ENCODE measurements around the gene ANO2. TPM values are rescaled to one million over a fixed set of nuclear protein-coding genes. Genes with fewer than 3 reads are reported as not detected.
A peak's percentile ranks its signal among the peaks of the same experiment; 100 is the strongest.

Gene ANO2
- total and polyA plus RNA-seq, 4 donors: 2.4 to 30.8 (median 27.8) TPM; not detected in 1

- Histone ChIP-seq H3K4me3 (ENCODE audit: low read length in 2 of 2) (no peak overlapping the region), H3K36me3 (ENCODE audit: control insufficient read depth in 1 of 2, insufficient read depth in 2 of 2, low read length in 1 of 2) (no peaks in the 10 kb centered on the region), H3K9me3 (ENCODE audit: control insufficient read depth, low read length) (peaks cover 1% of the 10 kb centered on the region), H3K4me1 (ENCODE audit: control insufficient read depth in 1 of 2, insufficient read depth in 2 of 2, low read length in 2 of 2) (no peaks in the 10 kb centered on the region), H3K27me3 (ENCODE audit: control insufficient read depth in 1 of 2, insufficient read depth in 2 of 2, low read length in 1 of 2) (no peaks in the 10 kb centered on the region), H3K27ac (ENCODE audit: low read depth in 1 of 2, low read length in 2 of 2) (no peak overlapping the region)
- intact Hi-C loops (cut with DNase I): no loop called here
- 80 to 84% methylated on average over 5 of the region's 5 CpGs for WGBS, 2 donors
- no peak for ATAC-seq (ENCODE audit: low FRiP score)
- DNase-seq: no peak
These were observed 9.0 kb upstream of the ANO2 start for GRCh38 chr12:5953835-5954586.

GRCh38 chr12:5952031-5952430, 7.0 kb upstream of the ANO2 start:
- WGBS, 2 donors: 93 to 96% methylated on average over 3 of the region's 3 CpGs
- intact Hi-C loops (cut with DNase I): no loop called here
- ATAC-seq (ENCODE audit: low FRiP score) (no peak), DNase-seq (no peak)
- Histone ChIP-seq H3K27me3 (ENCODE audit: control insufficient read depth in 1 of 2, insufficient read depth in 2 of 2, low read length in 1 of 2) (no peaks in the 10 kb centered on the region), H3K36me3 (ENCODE audit: control insufficient read depth in 1 of 2, insufficient read depth in 2 of 2, low read length in 1 of 2) (no peaks in the 10 kb centered on the region), H3K4me1 (ENCODE audit: control insufficient read depth in 1 of 2, insufficient read depth in 2 of 2, low read length in 2 of 2) (no peaks in the 10 kb centered on the region), H3K9me3 (ENCODE audit: control insufficient read depth, low read length) (peaks cover 1% of the 10 kb centered on the region), H3K4me3 (ENCODE audit: low read length in 2 of 2) (no peak overlapping the region), H3K27ac (ENCODE audit: low read depth in 1 of 2, low read length in 2 of 2) (no peak overlapping the region)

- 69 to 70% methylated on average over 3 of the region's 3 CpGs for WGBS, 2 donors
- Histone ChIP-seq H3K27ac (ENCODE audit: low read depth in 1 of 2, low read length in 2 of 2) (no peak overlapping the region), H3K9me3 (ENCODE audit: control insufficient read depth, low read length) (peaks cover 1% of the 10 kb centered on the region), H3K27me3 (ENCODE audit: control insufficient read depth in 1 of 2, insufficient read depth in 2 of 2, low read length in 1 of 2) (no peaks in the 10 kb centered on the region), H3K4me3 (ENCODE audit: low read length in 2 of 2) (no peak overlapping the region), H3K36me3 (ENCODE audit: control insufficient read depth in 1 of 2, insufficient read depth in 2 of 2, low read length in 1 of 2) (no peaks in the 10 kb centered on the region), H3K4me1 (ENCODE audit: control insufficient read depth in 1 of 2, insufficient read depth in 2 of 2, low read length in 2 of 2) (no peaks in the 10 kb centered on the region)
- DNase-seq (no peak), ATAC-seq (ENCODE audit: low FRiP score) (no peak)
- intact Hi-C loops (cut with DNase I): no loop called here
These were observed 3.6 kb upstream of the ANO2 start for GRCh38 chr12:5948696-5949095.

- no peak overlapping the region for H3K27ac ChIP-seq (ENCODE audit: low read depth in 1 of 2, low read length in 2 of 2)
- no peaks in the 10 kb centered on the region for H3K27me3 ChIP-seq (ENCODE audit: control insufficient read depth in 1 of 2, insufficient read depth in 2 of 2, low read length in 1 of 2)
- ATAC-seq (ENCODE audit: low FRiP score) (no peak), DNase-seq (no peak)
- H3K4me1 ChIP-seq (ENCODE audit: control insufficient read depth in 1 of 2, insufficient read depth in 2 of 2, low read length in 2 of 2): no peaks in the 10 kb centered on the region
- H3K4me3 ChIP-seq (ENCODE audit: low read length in 2 of 2): no peak overlapping the region
- peaks cover 1% of the 10 kb centered on the region for H3K9me3 ChIP-seq (ENCODE audit: control insufficient read depth, low read length)
- 82 to 94% methylated on average over 1 of the region's 1 CpG for WGBS, 2 donors
- intact Hi-C loops (cut with DNase I): no loop called here
- H3K36me3 ChIP-seq (ENCODE audit: control insufficient read depth in 1 of 2, insufficient read depth in 2 of 2, low read length in 1 of 2): no peaks in the 10 kb centered on the region
These were observed 1.9 kb upstream of the ANO2 start for GRCh38 chr12:5947006-5947405.

- Histone ChIP-seq H3K36me3 (ENCODE audit: control insufficient read depth in 1 of 2, insufficient read depth in 2 of 2, low read length in 1 of 2) (no peaks in the 10 kb centered on the region), H3K27ac (ENCODE audit: low read depth in 1 of 2, low read length in 2 of 2) (no peak overlapping the region), H3K9me3 (ENCODE audit: control insufficient read depth, low read length) (peaks cover 1% of the 10 kb centered on the region), H3K4me1 (ENCODE audit: control insufficient read depth in 1 of 2, insufficient read depth in 2 of 2, low read length in 2 of 2) (no peaks in the 10 kb centered on the region), H3K4me3 (ENCODE audit: low read length in 2 of 2) (no peak overlapping the region), H3K27me3 (ENCODE audit: control insufficient read depth in 1 of 2, insufficient read depth in 2 of 2, low read length in 1 of 2) (no peaks in the 10 kb centered on the region)
- ATAC-seq (ENCODE audit: low FRiP score) (no peak), DNase-seq (no peak)
- intact Hi-C loops (cut with DNase I): no loop called here
- whole genome bisulfite sequencing, 2 donors: 86 to 93% methylated on average over 2 of the region's 2 CpGs
These were observed 1.3 kb upstream of the ANO2 start for GRCh38 chr12:5946388-5946787.

GRCh38 chr12:5944688-5945070, 380 bp downstream of the ANO2 start:
- intact Hi-C loops (cut with DNase I): no loop called here
- H3K36me3 ChIP-seq (ENCODE audit: control insufficient read depth in 1 of 2, insufficient read depth in 2 of 2, low read length in 1 of 2): no peaks in the 10 kb centered on the region
- ATAC-seq (ENCODE audit: low FRiP score) (no peak), DNase-seq (no peak)
- peaks cover 1% of the 10 kb centered on the region for H3K9me3 ChIP-seq (ENCODE audit: control insufficient read depth, low read length)
- no peaks in the 10 kb centered on the region for H3K4me1 ChIP-seq (ENCODE audit: control insufficient read depth in 1 of 2, insufficient read depth in 2 of 2, low read length in 2 of 2)
- 7 to 10% methylated on average over 12 of the region's 12 CpGs for WGBS, 2 donors
- H3K27me3 ChIP-seq (ENCODE audit: control insufficient read depth in 1 of 2, insufficient read depth in 2 of 2, low read length in 1 of 2): no peaks in the 10 kb centered on the region
- peak overlapping the region; percentile 6 to 44 for H3K4me3 ChIP-seq (ENCODE audit: low read length in 2 of 2)
- no peak overlapping the region for H3K27ac ChIP-seq (ENCODE audit: low read depth in 1 of 2, low read length in 2 of 2)

GRCh38 chr12:5944053-5944452, 1.0 kb downstream of the ANO2 start:
- Histone ChIP-seq H3K4me1 (ENCODE audit: control insufficient read depth in 1 of 2, insufficient read depth in 2 of 2, low read length in 2 of 2) (no peaks in the 10 kb centered on the region), H3K9me3 (ENCODE audit: control insufficient read depth, low read length) (no peaks in the 10 kb centered on the region), H3K36me3 (ENCODE audit: control insufficient read depth in 1 of 2, insufficient read depth in 2 of 2, low read length in 1 of 2) (no peaks in the 10 kb centered on the region), H3K4me3 (ENCODE audit: low read length in 2 of 2) (no peak overlapping the region), H3K27ac (ENCODE audit: low read depth in 1 of 2, low read length in 2 of 2) (no peak overlapping the region), H3K27me3 (ENCODE audit: control insufficient read depth in 1 of 2, insufficient read depth in 2 of 2, low read length in 1 of 2) (no peaks in the 10 kb centered on the region)
- no peak for ATAC-seq (ENCODE audit: low FRiP score)
- WGBS, 2 donors: 84 to 89% methylated on average over 8 of the region's 8 CpGs
- no peak for DNase-seq
- intact Hi-C loops (cut with DNase I): no loop called here

- DNase-seq (no peak), ATAC-seq (ENCODE audit: low FRiP score) (no peak)
- H3K27ac ChIP-seq (ENCODE audit: low read depth in 1 of 2, low read length in 2 of 2): no peak overlapping the region
- no peaks in the 10 kb centered on the region for H3K4me1 ChIP-seq (ENCODE audit: control insufficient read depth in 1 of 2, insufficient read depth in 2 of 2, low read length in 2 of 2)
- H3K4me3 ChIP-seq (ENCODE audit: low read length in 2 of 2): no peak overlapping the region
- no peaks in the 10 kb centered on the region for H3K36me3 ChIP-seq (ENCODE audit: control insufficient read depth in 1 of 2, insufficient read depth in 2 of 2, low read length in 1 of 2)
- 75 to 84% methylated on average over 3 of the region's 3 CpGs for WGBS, 2 donors
- H3K27me3 ChIP-seq (ENCODE audit: control insufficient read depth in 1 of 2, insufficient read depth in 2 of 2, low read length in 1 of 2): no peaks in the 10 kb centered on the region
- intact Hi-C loops (cut with DNase I): no loop called here
- no peaks in the 10 kb centered on the region for H3K9me3 ChIP-seq (ENCODE audit: control insufficient read depth, low read length)
These were observed 3.2 kb downstream of the ANO2 start for GRCh38 chr12:5941907-5942306.

- 84 to 85% methylated on average over 4 of the region's 4 CpGs for WGBS, 2 donors
- Histone ChIP-seq H3K27ac (ENCODE audit: low read depth in 1 of 2, low read length in 2 of 2) (no peak overlapping the region), H3K4me1 (ENCODE audit: control insufficient read depth in 1 of 2, insufficient read depth in 2 of 2, low read length in 2 of 2) (no peaks in the 10 kb centered on the region), H3K36me3 (ENCODE audit: control insufficient read depth in 1 of 2, insufficient read depth in 2 of 2, low read length in 1 of 2) (no peaks in the 10 kb centered on the region), H3K4me3 (ENCODE audit: low read length in 2 of 2) (no peak overlapping the region), H3K9me3 (ENCODE audit: control insufficient read depth, low read length) (no peaks in the 10 kb centered on the region), H3K27me3 (ENCODE audit: control insufficient read depth in 1 of 2, insufficient read depth in 2 of 2, low read length in 1 of 2) (no peaks in the 10 kb centered on the region)
- ATAC-seq (ENCODE audit: low FRiP score) (no peak), DNase-seq (peak in 1 of 2 donors; percentile 51)
- intact Hi-C loops (cut with DNase I): no loop called here
These were observed 17.1 kb downstream of the ANO2 start for GRCh38 chr12:5927732-5928516.

Data from aorta (tissue), 5 donors.